Smooth muscle cell of the brain vasculature (primary cell): ENCODE results near the gene IL16.

Experiments used
- DNase-seq: peaks from one replicate; pipeline ENCODE4 v3.0.0-alpha.2; 2012; ENCODE audit warnings: low read depth, low spot score

Gene IL16

GRCh38 chr15:81255315-81255957 lies 58.8 kb downstream of the IL16 start:
- DNase-seq: no peak

GRCh38 chr15:81255958-81256320 lies 59.3 kb downstream of the IL16 start:
- no peak for DNase-seq

- DNase-seq: peak; percentile 9
Observed at GRCh38 chr15:81256916-81257315, 60.2 kb downstream of the IL16 start.

- DNase-seq: no peak
Observed at GRCh38 chr15:81257435-81257834, 60.8 kb downstream of the IL16 start.

- no peak for DNase-seq
Observed at GRCh38 chr15:81258455-81258854, 61.8 kb downstream of the IL16 start.

- DNase-seq: no peak
Observed at GRCh38 chr15:81259760-81260298, 63.1 kb downstream of the IL16 start.

- no peak for DNase-seq
Observed at GRCh38 chr15:81261172-81261811, 64.6 kb downstream of the IL16 start.

GRCh38 chr15:81263477-81263876 lies 66.8 kb downstream of the IL16 start:
- no peak for DNase-seq

GRCh38 chr15:81264072-81264857 lies 67.6 kb downstream of the IL16 start:
- no peak for DNase-seq

- no peak for DNase-seq
Observed at GRCh38 chr15:81265256-81265943, 68.7 kb downstream of the IL16 start.

GRCh38 chr15:81265944-81266775 lies 69.5 kb downstream of the IL16 start:
- peak; percentile 57 for DNase-seq

- no peak for DNase-seq
Observed at GRCh38 chr15:81268340-81268739, 71.7 kb downstream of the IL16 start.

- no peak for DNase-seq
Observed at GRCh38 chr15:81268881-81269601, 72.4 kb downstream of the IL16 start.

GRCh38 chr15:81270188-81270587 lies 73.5 kb downstream of the IL16 start:
- no peak for DNase-seq

- DNase-seq: no peak
Observed at GRCh38 chr15:81270781-81271491, 74.3 kb downstream of the IL16 start.

GRCh38 chr15:81271761-81272644 lies 75.3 kb downstream of the IL16 start:
- DNase-seq: no peak

GRCh38 chr15:81273200-81273599 lies 76.5 kb downstream of the IL16 start:
- DNase-seq: no peak

- no peak for DNase-seq
Observed at GRCh38 chr15:81273855-81274254, 77.2 kb downstream of the IL16 start.

- DNase-seq: no peak
Observed at GRCh38 chr15:81274255-81274654, 77.6 kb downstream of the IL16 start.
